Kidney epithelial cell (primary cell): ENCODE results near the gene TBC1D21. TPM values are rescaled to one million over a fixed set of nuclear protein-coding genes. Genes with fewer than 3 reads are reported as not detected.

ENCODE experiments used
- DNase-seq: peaks from one replicate; pipeline ENCODE4 v3.0.0-alpha.2; 2010; ENCODE audit warnings: low read depth
- H3K27me3 ChIP-seq: 2 replicates; pipeline ENCODE4 v1.6.0; 2011; ENCODE audit warnings: low read length; ENCODE audit not compliant: control insufficient read depth, insufficient read depth
- H3K36me3 ChIP-seq: 2 replicates; pipeline ENCODE4 v1.5.1; 2011; ENCODE audit warnings: low read length; ENCODE audit not compliant: control insufficient read depth, insufficient read depth
- H3K4me3 ChIP-seq: 2 replicates; pipeline ENCODE4 v1.5.1; 2011; ENCODE audit warnings: low read depth, mild to moderate bottlenecking, control low read depth, low read length
- total RNA-seq: library from RNA; depleted of rRNA; stranded (reverse); fragments of >200 nt; gene quantifications from 2 replicates; pipeline ENCODE4 v1.2.3, GENCODE V29; 2015
- TF ChIP-seq, protein P1 (sequence below): IDR thresholded peaks from 2 replicates; pipeline ENCODE4 v1.5.1; 2011; ENCODE audit warnings: mild to moderate bottlenecking, moderate library complexity, low read length, control low read depth, inconsistent platforms; ENCODE audit not compliant: insufficient read depth, poor library complexity, severe bottlenecking

Gene TBC1D21
- total RNA-seq, 1 donor from 2014 or later = not detected

DNA sequence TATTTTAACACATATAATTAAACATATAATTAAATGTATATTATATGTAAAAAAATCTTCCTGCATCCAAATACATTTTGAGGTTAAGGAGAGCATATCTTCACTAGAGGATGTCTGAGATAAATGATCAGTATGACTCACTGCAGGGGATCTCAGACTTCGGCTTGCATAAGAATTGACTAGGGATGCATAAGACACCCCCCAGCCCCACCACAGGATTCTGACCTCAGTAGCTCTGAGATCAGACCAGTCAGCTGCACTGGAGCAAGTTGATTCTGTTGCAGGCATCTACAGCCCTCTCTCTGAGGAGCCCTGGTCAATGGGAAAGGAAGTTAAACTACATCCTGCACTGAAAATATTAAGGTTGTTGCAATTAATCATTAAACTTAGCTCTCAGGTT is 29.0 kb upstream of the TBC1D21 start:
- Histone ChIP-seq H3K4me3 (no peak overlapping the region), H3K27me3 (peaks cover 22% of the 10 kb centered on the region), H3K36me3 (no peaks in the 10 kb centered on the region)
- TF ChIP-seq, protein P1, sequence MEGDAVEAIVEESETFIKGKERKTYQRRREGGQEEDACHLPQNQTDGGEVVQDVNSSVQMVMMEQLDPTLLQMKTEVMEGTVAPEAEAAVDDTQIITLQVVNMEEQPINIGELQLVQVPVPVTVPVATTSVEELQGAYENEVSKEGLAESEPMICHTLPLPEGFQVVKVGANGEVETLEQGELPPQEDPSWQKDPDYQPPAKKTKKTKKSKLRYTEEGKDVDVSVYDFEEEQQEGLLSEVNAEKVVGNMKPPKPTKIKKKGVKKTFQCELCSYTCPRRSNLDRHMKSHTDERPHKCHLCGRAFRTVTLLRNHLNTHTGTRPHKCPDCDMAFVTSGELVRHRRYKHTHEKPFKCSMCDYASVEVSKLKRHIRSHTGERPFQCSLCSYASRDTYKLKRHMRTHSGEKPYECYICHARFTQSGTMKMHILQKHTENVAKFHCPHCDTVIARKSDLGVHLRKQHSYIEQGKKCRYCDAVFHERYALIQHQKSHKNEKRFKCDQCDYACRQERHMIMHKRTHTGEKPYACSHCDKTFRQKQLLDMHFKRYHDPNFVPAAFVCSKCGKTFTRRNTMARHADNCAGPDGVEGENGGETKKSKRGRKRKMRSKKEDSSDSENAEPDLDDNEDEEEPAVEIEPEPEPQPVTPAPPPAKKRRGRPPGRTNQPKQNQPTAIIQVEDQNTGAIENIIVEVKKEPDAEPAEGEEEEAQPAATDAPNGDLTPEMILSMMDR = no peak
- no peak for DNase-seq

DNA sequence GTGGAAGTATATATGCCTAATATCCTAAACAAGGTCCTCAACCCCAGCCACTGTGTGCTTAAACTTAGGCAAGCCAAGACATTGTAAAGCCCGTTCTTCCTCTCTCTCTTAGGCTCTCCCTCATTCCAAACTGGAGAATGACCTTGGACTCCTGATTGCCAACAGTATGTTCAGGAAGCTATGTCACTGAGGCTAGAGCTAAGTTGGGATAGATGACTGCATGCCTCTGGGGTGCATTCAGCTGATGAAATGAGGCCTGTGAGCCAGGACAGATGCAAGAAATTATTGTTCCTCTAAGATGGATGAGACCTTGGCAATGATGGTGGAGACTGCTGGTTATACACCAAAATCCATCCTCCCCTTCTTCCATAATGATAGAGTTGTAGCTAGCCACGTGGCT is 27.9 kb upstream of the TBC1D21 start:
- no peak overlapping the region for H3K4me3 ChIP-seq
- no peaks in the 10 kb centered on the region for H3K36me3 ChIP-seq
- TF ChIP-seq, protein P1 = no peak
- no peak for DNase-seq
- H3K27me3 ChIP-seq = peaks cover 18% of the 10 kb centered on the region

DNA sequence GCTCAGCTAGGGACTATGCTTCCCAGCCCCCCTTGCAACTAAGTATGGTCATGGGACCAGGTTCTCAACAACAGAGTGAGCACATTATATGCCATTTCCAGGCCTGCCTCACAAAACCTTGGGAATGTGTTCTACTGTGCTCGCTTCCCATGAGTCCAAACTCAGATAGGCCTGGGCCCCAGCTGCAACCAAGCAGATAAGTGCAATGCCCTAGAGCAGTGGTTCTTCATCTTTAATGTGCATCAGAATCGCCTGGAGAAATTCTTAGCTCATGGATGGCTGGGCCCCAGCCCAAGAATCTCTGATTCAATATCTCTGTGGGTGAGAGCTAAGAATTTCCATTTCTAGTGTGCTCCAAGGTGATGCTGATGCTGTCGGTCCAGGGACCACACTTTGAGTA is 27.5 kb upstream of the TBC1D21 start:
- DNase-seq = no peak
- H3K36me3 ChIP-seq = no peaks in the 10 kb centered on the region
- H3K4me3 ChIP-seq = no peak overlapping the region
- TF ChIP-seq, protein P1 = no peak
- H3K27me3 ChIP-seq = peaks cover 15% of the 10 kb centered on the region

DNA sequence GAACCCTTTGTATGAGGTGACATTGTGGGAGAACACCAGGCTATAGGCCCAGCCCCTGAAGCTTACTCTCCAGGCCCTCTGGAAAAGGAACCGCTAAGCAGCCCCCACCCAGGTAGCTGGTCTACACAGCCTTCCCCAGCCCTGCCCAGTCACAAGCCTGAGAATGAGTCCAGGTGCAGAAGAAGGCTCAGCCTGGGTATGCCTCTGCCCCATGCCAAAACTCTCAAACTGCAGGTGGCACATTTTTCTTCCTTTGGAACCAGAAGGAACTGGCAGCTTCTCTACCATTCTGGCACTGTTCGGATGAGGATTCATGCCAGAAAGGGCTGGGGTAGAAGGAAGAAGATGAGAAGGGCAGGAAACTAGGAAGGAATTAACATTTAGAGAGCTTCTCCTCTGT is 23.7 kb upstream of the TBC1D21 start:
- TF ChIP-seq, protein P1 = no peak
- no peak for DNase-seq
- H3K4me3 ChIP-seq = no peak overlapping the region
- H3K27me3 ChIP-seq = peaks cover 11% of the 10 kb centered on the region
- H3K36me3 ChIP-seq = no peaks in the 10 kb centered on the region

DNA sequence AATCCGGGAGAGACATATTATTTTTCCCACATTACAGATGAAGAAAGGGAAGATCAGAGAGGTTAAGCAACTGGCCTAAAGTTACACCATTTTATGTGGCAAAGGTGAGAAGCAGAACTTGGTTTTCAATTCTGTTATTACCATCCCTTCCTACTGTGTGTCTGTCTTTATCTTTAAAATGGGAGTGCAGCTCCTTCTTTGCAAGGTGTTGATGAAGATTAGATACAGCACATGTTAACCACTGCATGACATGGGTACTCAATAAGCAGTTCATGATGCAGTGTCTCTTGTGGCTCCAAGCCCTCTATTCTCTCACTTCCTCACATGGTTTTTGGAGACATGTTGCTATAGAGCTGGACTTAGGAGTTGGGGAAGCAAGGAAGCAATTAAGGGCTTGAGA is 23.1 kb upstream of the TBC1D21 start:
- Histone ChIP-seq H3K36me3 (no peaks in the 10 kb centered on the region), H3K4me3 (no peak overlapping the region), H3K27me3 (peaks cover 9% of the 10 kb centered on the region)
- TF ChIP-seq, protein P1 = no peak
- DNase-seq = no peak

DNA sequence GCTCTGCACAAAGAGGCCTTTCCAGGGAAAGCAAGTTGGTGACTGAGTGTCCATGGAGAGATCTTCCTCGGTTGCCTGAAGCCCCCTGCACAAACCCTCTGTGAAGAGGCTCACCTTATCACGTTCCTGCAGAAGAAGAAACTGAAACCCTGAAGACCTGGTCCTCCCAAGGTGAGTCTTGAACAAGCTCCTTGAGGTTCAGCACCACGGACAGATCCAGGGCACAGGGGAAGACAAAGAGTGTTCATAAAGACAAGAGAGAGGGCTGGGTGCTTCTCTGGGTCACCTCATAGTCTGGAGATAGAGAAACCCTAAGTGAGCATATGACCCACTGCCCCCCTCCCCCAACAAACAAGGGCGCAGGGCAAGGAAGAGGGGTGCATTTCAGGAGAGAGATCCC is 21.7 kb upstream of the TBC1D21 start:
- no peaks in the 10 kb centered on the region for H3K36me3 ChIP-seq
- peaks cover 7% of the 10 kb centered on the region for H3K27me3 ChIP-seq
- H3K4me3 ChIP-seq = no peak overlapping the region
- peak; percentile 18 for DNase-seq
- TF ChIP-seq, protein P1 = no peak
